ENCODE data around the gene ACOXL.

- TF ChIP-seq CTCF (IDR thresholded peaks at IDR 0.05; ENCODE audit: low read depth, low read length, poor library complexity, severe bottlenecking) (no peak), EZH2phosphoT487 (IDR thresholded peaks at IDR 0.05; ENCODE audit: borderline replicate concordance, low read length) (no peak)
Measured at GRCh38 chr2:110978756-110979470, 246.5 kb downstream of the ACOXL start.
